Measurements from ENCODE around the gene LARP1B. TPM values are rescaled to one million over a fixed set of nuclear protein-coding genes. Genes with fewer than 3 reads are reported as not detected.

Gene LARP1B
- total and polyA plus RNA-seq, 9 of the 15 experiments (the other 6 are each of a cell fraction or from before 2014, with no cell fraction given): 19.2 to 59.7 (median 37.9) TPM

DNA sequence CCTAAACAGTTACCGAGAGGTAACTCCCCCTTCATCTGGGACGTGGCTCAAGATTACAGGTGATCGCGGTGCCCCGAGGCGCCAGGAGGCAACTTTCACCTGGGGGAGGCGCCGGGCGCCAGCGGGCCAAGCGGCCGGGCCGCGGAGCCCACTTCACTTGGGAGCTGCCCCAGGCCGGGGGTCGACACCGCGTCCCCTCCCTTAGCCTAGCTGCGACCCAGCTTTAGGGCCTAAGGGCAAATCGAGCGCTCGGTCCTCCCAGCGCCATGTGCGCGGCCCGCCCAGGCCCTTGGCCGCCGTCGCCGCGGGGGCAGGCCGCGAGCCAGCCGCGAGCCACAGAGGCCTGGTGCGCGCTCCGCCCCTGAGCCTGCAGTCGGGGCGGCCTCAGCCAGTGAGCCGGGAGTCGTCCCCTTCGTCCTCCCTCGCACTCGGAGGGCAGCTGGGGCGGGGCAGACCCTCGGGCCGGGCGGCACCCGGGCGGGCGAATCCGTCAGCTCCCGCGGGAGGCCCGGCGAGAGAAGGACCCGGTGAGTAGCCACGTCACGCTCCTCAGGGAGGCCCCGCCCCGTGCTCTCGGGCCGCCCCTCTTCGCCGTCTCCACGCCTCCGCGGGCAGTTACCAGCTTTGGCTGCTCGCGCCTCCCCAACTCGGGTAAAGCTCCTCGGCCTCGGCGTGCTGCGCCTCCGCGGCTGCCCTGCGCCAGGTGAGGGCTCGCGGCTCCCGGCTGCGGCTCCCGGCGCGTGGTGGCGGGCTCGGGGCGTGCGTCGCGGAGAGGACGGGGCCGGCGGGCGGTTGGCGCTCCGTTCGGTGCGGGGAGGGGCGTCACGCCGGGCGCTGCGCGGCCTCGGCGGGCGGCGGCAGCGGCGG lies at the start of gene LARP1B (continued):
- TF ChIP-seq ZC3H4 (CRISPR knock-in tag; IDR thresholded peaks at IDR 0.05; ENCODE audit: borderline replicate concordance) (0 out of 2 replicates have a peak, but pooled peaks have one; percentile 17), MTA2 (IDR thresholded peaks at IDR 0.05; ENCODE audit: low read depth) (no peak), SRSF7 (optimal IDR thresholded peaks at IDR 0.05; ENCODE audit: low read depth, low read length) (no peak), ZNF239 (CRISPR knock-in tag; IDR thresholded peaks at IDR 0.05) (no peak), HDAC6 (IDR thresholded peaks at IDR 0.05; ENCODE audit: low read depth, low read length) (no peak), ZBTB7A (IDR thresholded peaks at IDR 0.05; ENCODE audit: borderline replicate concordance, control insufficient read depth, low read depth, low read length) (peak; percentile 91), RBM22 (IDR thresholded peaks at IDR 0.05; ENCODE audit: low read depth, low read length, poor library complexity, severe bottlenecking) (peak; percentile 65), KLF13 (tag; IDR thresholded peaks at IDR 0.05; ENCODE audit: borderline replicate concordance, low read depth) (peak; percentile 66; the same call in 1 of the 2 replicates), RAD21 (CRISPR knock-in tag; conservative IDR thresholded peaks at IDR 0.05 in 1 of 2, IDR thresholded peaks at IDR 0.05 in 1 of 2) (no peak), TAF1 (IDR thresholded peaks at IDR 0.05; ENCODE audit: control insufficient read depth, extremely low read depth, insufficient read depth, low read length, severe bottlenecking) (peak; percentile 74), KDM5B (IDR thresholded peaks at IDR 0.05; ENCODE audit: insufficient replicate concordance, low read depth, low read length) (peak; percentile 93), SIN3A (IDR thresholded peaks at IDR 0.05; ENCODE audit: borderline replicate concordance in 2 of 2, control insufficient read depth in 1 of 2, low read depth in 2 of 2, low read length in 2 of 2) (peak; percentile 44; a peak in 2 of 4 replicates), HDAC1 (IDR thresholded peaks at IDR 0.05) (no peak), BHLHE40 (IDR thresholded peaks at IDR 0.05; ENCODE audit: low read length) (peak; percentile 35), HDAC8 (tag; IDR thresholded peaks at IDR 0.05) (peak; percentile 69; the same call in 1 of the 2 replicates), RBM34 (IDR thresholded peaks at IDR 0.05; ENCODE audit: borderline replicate concordance, insufficient read depth, low read length) (0 out of 2 replicates have a peak, but pooled peaks have one; percentile 34), KLF1 (tag; IDR thresholded peaks at IDR 0.05) (peak; percentile 89), SRF (CRISPR knock-in tag; IDR thresholded peaks at IDR 0.05) (peak in 1 of 2 experiments; percentile 47; a peak in 1 of 4 replicates), SRSF1 (IDR thresholded peaks at IDR 0.05; ENCODE audit: low read depth, low read length) (no peak)
- TF ChIP-seq, protein P1, sequence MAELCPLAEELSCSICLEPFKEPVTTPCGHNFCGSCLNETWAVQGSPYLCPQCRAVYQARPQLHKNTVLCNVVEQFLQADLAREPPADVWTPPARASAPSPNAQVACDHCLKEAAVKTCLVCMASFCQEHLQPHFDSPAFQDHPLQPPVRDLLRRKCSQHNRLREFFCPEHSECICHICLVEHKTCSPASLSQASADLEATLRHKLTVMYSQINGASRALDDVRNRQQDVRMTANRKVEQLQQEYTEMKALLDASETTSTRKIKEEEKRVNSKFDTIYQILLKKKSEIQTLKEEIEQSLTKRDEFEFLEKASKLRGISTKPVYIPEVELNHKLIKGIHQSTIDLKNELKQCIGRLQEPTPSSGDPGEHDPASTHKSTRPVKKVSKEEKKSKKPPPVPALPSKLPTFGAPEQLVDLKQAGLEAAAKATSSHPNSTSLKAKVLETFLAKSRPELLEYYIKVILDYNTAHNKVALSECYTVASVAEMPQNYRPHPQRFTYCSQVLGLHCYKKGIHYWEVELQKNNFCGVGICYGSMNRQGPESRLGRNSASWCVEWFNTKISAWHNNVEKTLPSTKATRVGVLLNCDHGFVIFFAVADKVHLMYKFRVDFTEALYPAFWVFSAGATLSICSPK (IDR thresholded peaks at IDR 0.05; ENCODE audit: borderline replicate concordance): no peak
- TF ChIP-seq, protein P2, sequence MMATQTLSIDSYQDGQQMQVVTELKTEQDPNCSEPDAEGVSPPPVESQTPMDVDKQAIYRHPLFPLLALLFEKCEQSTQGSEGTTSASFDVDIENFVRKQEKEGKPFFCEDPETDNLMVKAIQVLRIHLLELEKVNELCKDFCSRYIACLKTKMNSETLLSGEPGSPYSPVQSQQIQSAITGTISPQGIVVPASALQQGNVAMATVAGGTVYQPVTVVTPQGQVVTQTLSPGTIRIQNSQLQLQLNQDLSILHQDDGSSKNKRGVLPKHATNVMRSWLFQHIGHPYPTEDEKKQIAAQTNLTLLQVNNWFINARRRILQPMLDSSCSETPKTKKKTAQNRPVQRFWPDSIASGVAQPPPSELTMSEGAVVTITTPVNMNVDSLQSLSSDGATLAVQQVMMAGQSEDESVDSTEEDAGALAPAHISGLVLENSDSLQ (IDR thresholded peaks at IDR 0.05): peak; percentile 56; the same call in 1 of the 2 replicates
- TF ChIP-seq, protein P3, sequence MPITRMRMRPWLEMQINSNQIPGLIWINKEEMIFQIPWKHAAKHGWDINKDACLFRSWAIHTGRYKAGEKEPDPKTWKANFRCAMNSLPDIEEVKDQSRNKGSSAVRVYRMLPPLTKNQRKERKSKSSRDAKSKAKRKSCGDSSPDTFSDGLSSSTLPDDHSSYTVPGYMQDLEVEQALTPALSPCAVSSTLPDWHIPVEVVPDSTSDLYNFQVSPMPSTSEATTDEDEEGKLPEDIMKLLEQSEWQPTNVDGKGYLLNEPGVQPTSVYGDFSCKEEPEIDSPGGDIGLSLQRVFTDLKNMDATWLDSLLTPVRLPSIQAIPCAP (CRISPR knock-in tag; IDR thresholded peaks at IDR 0.05; ENCODE audit: borderline replicate concordance): no peak
